Immature natural killer cell (primary cell): Measurements from ENCODE around the gene FNDC11. TPM values are rescaled to one million over a fixed set of nuclear protein-coding genes. Genes with fewer than 3 reads are reported as not detected.
A peak's percentile ranks its signal among the peaks of the same experiment; 100 is the strongest.
"Not testable (repeated sequence)": the region's sequence is repeated elsewhere in the genome, so short reads cannot be mapped to it uniquely, and the experiment has no call there.

Experiments used
- DNase-seq, 3 donors: peaks; one replicate each; pipeline ENCODE4 v3.0.0; 2022; ENCODE audit warnings: mixed read lengths in 1 of 3
- H3K27ac Mint-ChIP-seq, 6 donors: one replicate each; pipeline ENCODE4 v1.8.0; 2020; ENCODE audit warnings: mixed read lengths in 6 of 6, mild to moderate bottlenecking in 5 of 6, inconsistent platforms in 4 of 6, moderate library complexity in 3 of 6
- H3K27me3 Mint-ChIP-seq, 3 donors: one replicate each; pipeline ENCODE4 v1.8.0; 2020 to 2021; ENCODE audit warnings: low read depth in 3 of 3, mild to moderate bottlenecking in 3 of 3, mixed read lengths in 3 of 3, moderate library complexity in 3 of 3, inconsistent platforms in 1 of 3
- H3K36me3 Mint-ChIP-seq, 3 donors: one replicate each; pipeline ENCODE4 v1.8.0; 2020; ENCODE audit warnings: mixed read lengths in 3 of 3, inconsistent platforms in 2 of 3, mild to moderate bottlenecking in 2 of 3
- H3K4me1 Mint-ChIP-seq, 2 donors: one replicate each; pipeline ENCODE4 v1.8.0; 2020; ENCODE audit warnings: inconsistent platforms in 2 of 2, mild to moderate bottlenecking in 2 of 2, mixed read lengths in 2 of 2, moderate library complexity in 1 of 2
- H3K4me3 Mint-ChIP-seq, 5 donors: one replicate each; pipeline ENCODE4 v1.8.0; 2020; ENCODE audit warnings: mild to moderate bottlenecking in 5 of 5, mixed read lengths in 5 of 5, inconsistent platforms in 3 of 5, moderate library complexity in 3 of 5
- H3K9me3 Mint-ChIP-seq, 6 donors: one replicate each; pipeline ENCODE4 v1.8.0; 2020; ENCODE audit warnings: mild to moderate bottlenecking in 6 of 6, mixed read lengths in 6 of 6, inconsistent platforms in 4 of 6, moderate library complexity in 3 of 6
- polyA plus RNA-seq, 3 donors: library from polyadenylated mRNA; unstranded; fragments of 300-500 nt; fragmentation: Illumina TruSeq; gene quantifications; one replicate each; pipeline ENCODE4 v1.2.3, GENCODE V29; 2021

Gene FNDC11, protein sequence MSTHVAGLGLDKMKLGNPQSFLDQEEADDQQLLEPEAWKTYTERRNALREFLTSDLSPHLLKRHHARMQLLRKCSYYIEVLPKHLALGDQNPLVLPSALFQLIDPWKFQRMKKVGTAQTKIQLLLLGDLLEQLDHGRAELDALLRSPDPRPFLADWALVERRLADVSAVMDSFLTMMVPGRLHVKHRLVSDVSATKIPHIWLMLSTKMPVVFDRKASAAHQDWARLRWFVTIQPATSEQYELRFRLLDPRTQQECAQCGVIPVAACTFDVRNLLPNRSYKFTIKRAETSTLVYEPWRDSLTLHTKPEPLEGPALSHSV
- polyA plus RNA-seq, result not detected

DNA sequence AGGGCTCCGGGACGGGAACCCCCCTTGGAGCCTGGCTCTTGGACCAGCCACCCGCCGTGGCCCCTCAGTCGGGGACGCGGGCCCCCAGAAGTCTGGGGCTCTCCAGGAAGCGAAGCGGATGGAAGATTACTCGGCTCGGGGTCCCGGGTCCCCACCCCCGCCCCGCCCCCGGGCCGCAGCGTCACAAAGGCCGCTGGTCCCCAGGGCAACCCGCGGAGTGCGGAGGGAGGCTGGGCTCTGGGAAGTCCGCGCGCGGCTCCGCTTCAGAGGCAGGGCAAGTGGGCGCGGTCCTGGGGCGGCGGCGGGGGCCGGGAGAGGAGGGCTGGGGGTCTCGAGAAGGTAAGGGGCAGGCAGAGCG is at the start of gene FNDC11:
FNDC11 (plus strand) TSS at position 227 of the 358 bp plus-strand sequence. CDS start 1,505 bp downstream, outside the sequence.
- Mint-ChIP-seq H3K36me3 (no peaks in the 10 kb centered on the region), H3K27me3 (peaks cover 0 to 15% (median 10%) of the 10 kb centered on the region in 3 donors), H3K27ac (peak within 1 kb of the TSS in 3 of 6 donors; percentile 65 to 82 (median 72)), H3K4me1 (peaks cover 12 to 17% of the 10 kb centered on the region in 2 donors), H3K4me3 (peak within 1 kb of the TSS; percentile 42 to 71 (median 65)), H3K9me3 (no peaks in the 10 kb centered on the region)
- DNase-seq, result peak in 1 of 3 donors; percentile 24

DNA sequence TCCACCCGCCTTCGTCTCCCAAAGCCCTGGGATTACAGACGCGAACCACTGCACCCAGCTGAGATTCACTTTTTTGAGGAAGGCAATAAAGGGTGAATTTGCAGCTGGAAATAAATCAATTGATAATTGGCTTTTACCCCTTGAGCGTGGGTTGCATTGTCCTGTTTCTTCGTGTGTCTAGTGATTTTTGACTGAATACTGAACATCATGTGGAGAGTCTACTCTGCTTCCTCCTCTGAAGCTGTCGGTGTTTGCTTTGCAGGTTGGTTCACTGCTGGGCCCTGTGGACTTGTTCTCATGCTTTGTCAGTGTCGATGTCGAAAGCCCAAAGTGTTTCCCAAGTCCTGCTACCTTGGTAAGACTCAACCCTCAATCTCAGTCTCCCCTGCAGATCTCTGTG is 49.3 kb upstream of the FNDC11 start:
- Mint-ChIP-seq H3K36me3 (peaks cover 0 to 3% (median 3%) of the 10 kb centered on the region in 3 donors), H3K4me3 (no peak overlapping the region), H3K27me3 (peaks cover 2 to 9% (median 6%) of the 10 kb centered on the region in 3 donors), H3K9me3 (peaks cover 0 to 5% (median 0%) of the 10 kb centered on the region in 6 donors), H3K4me1 (no peaks in the 10 kb centered on the region), H3K27ac (no peak overlapping the region)
- no peak for DNase-seq

DNA sequence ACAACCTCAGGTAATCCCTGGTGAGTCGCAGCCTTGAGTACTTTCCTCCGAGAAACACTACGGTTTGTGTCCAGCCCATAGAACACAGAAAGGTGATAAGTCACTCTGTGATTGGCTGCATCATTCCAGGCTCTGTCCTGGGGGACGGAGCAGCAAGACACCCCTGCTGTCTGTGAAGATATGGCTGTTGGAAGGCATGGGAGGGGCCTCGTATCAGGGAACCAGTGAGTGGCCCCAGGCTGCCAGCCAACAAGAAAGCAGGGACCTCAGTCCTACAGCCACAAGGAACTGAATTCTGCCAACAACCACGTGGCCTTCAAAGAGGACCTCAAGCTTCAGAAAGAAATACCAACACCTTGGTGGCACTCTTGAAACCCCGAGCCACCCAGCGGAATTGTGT is 48.7 kb upstream of the FNDC11 start:
- Mint-ChIP-seq H3K36me3 (peaks cover 0 to 3% (median 3%) of the 10 kb centered on the region in 3 donors), H3K4me3 (no peak overlapping the region), H3K27ac (no peak overlapping the region), H3K4me1 (no peaks in the 10 kb centered on the region), H3K27me3 (peaks cover 2 to 9% (median 6%) of the 10 kb centered on the region in 3 donors), H3K9me3 (peaks cover 0 to 5% (median 0%) of the 10 kb centered on the region in 6 donors)
- DNase-seq, result no peak

DNA sequence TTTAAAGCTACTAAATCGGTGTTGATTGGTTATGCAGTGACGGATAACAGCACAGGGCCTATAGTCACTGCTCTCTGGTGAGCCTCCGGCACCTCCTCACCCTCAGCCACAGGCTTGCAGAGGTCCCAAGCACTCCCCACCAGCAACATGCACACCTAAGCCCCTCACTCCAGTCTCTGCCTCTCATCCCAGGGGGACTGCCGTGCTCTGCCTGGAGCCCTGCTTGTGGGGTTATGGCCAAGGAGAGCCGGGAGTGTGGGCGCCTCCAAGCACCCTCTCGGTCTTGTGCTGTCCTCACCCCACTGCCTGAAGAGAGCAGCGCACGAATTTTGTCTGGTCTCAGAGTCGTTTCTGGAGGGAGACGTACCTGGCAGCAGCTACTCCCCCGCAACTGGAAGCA is 48.2 kb upstream of the FNDC11 start:
- peaks cover 0 to 5% (median 0%) of the 10 kb centered on the region in 6 donors for H3K9me3 Mint-ChIP-seq
- no peak overlapping the region for H3K27ac Mint-ChIP-seq
- peaks cover 0 to 3% (median 3%) of the 10 kb centered on the region in 3 donors for H3K36me3 Mint-ChIP-seq
- no peak for DNase-seq
- H3K27me3 Mint-ChIP-seq, result peaks cover 4 to 10% (median 6%) of the 10 kb centered on the region in 3 donors
- no peaks in the 10 kb centered on the region for H3K4me1 Mint-ChIP-seq
- H3K4me3 Mint-ChIP-seq, result no peak overlapping the region

DNA sequence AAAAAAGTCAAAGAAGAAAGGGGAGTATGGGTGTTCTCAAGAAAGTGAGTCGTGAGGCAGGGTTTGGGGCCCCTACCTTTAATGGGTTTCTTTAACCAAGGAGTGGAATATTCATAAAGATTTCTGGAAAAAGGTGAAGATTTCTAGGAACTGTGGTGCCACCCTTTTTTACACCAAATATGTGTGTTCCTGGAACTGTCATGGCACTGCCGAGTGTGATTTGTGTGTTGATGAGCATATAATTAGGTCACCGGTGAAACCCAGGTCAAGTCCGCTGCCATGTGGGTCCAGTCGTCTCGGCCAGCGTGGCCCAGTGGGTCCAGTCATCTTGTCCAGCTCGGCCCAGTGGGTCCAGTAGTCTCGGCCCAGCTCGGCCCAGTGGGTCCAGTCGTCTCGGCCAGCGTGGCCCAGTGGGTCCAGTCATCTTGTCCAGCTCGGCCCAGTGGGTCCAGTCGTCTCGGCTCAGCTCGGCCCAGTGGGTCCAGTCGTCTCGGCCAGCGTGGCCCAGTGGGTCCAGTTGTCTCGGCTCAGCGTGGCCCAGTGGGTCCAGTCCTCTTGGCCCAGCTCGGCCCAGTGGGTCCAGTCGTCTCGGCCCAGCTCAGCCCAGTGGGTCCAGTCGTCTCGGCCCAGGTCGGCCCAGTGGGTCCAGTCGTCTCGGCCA is 46.7 kb upstream of the FNDC11 start:
- no peaks in the 10 kb centered on the region for H3K4me1 Mint-ChIP-seq
- H3K4me3 Mint-ChIP-seq, result no peak overlapping the region
- peaks cover 2 to 13% (median 6%) of the 10 kb centered on the region in 3 donors for H3K27me3 Mint-ChIP-seq
- peaks cover 0 to 3% (median 3%) of the 10 kb centered on the region in 3 donors for H3K36me3 Mint-ChIP-seq
- DNase-seq, result no peak
- no peak overlapping the region for H3K27ac Mint-ChIP-seq
- peaks cover 0 to 5% (median 0%) of the 10 kb centered on the region in 6 donors for H3K9me3 Mint-ChIP-seq

DNA sequence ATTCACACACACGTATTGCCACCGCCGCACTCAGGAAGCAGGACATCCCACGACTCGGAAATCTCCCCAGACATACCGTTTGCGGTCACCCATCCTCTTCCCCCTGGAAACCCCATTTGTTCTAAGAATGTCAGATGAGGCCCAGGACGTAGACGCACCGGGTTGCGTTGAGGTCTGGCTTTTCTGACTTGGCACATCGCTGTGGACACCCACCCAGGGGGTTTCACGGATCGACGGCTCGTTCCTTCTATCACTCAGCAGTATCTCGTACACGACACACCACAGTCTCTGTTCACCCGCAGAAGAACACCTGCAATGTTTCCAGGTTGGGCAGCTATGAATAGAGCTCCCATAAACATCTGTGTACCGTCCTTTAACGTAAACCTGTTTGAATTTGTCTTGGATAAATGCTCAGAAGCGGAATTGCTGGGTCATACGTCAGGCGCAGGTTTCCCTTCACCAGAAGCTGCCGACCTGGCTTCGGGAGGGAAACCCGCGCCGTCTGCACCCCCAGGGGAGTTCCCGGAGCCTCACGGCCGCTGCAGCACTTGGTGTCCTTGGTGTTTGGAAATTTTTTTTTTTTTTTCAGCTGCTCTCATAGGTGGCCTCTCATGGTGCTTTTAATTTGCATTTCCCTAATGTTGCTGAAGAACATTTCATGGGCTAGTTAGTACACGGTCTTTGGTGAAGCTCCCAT is 45.7 kb upstream of the FNDC11 start:
- H3K9me3 Mint-ChIP-seq, result peaks cover 0 to 6% (median 0%) of the 10 kb centered on the region in 6 donors
- peaks cover 0 to 3% (median 3%) of the 10 kb centered on the region in 3 donors for H3K36me3 Mint-ChIP-seq
- peaks cover 2 to 19% (median 8%) of the 10 kb centered on the region in 3 donors for H3K27me3 Mint-ChIP-seq
- DNase-seq, result no peak
- no peaks in the 10 kb centered on the region for H3K4me1 Mint-ChIP-seq
- no peak overlapping the region for H3K4me3 Mint-ChIP-seq
- no peak overlapping the region for H3K27ac Mint-ChIP-seq

DNA sequence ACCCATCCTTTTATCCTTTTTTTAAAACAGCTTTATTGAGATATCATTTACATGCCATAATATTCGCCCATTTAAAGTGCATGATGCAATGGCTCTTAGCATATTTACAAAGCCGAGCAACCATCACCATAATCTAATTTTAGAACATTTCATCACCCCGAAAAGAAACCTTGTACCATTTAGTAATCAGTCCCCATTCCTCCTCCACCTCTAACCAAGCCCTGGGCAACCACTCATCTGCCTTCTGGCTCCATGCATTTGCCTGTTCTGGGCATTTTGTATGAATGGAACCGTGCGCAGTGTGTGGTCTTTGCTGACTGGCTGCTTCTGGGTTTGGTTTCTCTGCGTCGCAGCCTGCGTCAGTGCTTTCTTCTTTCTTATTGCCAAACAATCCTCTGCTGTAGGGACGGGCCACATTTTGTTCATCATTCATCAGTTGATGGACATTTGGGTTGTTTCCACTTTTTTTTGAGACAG is 44.8 kb upstream of the FNDC11 start:
- Mint-ChIP-seq H3K36me3 (peaks cover 0 to 3% (median 1%) of the 10 kb centered on the region in 3 donors), H3K27me3 (peaks cover 6 to 21% (median 11%) of the 10 kb centered on the region in 3 donors), H3K4me3 (no peak overlapping the region), H3K4me1 (no peaks in the 10 kb centered on the region), H3K27ac (no peak overlapping the region), H3K9me3 (peaks cover 0 to 9% (median 0%) of the 10 kb centered on the region in 6 donors)
- DNase-seq, result no peak

DNA sequence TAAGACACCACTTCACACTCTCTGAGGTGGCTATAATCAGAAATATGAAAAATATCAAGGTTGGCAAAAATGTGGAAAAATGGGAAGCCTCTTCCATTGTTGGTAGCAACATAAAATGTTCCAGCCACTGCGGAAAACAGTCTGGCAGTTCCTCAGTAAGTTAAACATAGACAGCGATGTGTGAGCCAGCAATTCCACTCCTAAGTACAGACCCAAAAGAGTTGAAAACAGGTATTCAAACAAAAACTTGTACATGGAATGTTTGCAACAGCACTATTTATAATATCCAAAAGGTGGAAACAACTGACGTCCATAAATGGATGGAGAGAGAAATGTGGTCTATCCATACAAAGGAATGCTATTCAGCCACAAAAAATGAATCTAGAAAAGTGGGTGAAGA is 40.8 kb upstream of the FNDC11 start:
- DNase-seq, result no peak
- Mint-ChIP-seq H3K27ac (no peak overlapping the region), H3K4me1 (peaks cover 2 to 5% of the 10 kb centered on the region in 2 donors), H3K9me3 (peaks cover 0 to 4% (median 0%) of the 10 kb centered on the region in 6 donors), H3K27me3 (peaks cover 7 to 19% (median 9%) of the 10 kb centered on the region in 3 donors), H3K4me3 (no peak overlapping the region), H3K36me3 (no peaks in the 10 kb centered on the region)

DNA sequence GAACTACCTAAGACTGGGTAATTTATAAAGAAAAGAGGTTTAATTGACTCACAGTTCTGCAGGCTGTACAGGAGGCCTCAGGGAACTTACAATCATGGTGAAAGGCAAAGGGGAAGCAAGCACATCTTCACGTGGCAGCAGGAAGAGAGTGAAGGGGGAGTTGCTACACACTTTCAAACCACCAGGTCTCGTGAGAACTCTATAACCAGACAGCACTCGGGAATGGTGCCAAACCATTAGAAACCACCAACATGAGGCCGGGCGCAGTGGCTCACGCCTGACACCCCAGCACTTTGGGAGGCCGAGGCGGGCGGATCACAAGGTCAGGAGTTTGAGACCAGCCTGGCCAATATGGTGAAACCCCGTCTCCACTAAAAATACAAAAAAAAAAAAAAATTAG is 39.4 kb upstream of the FNDC11 start:
- peaks cover 5 to 13% (median 12%) of the 10 kb centered on the region in 3 donors for H3K27me3 Mint-ChIP-seq
- H3K4me3 Mint-ChIP-seq, H3K36me3 Mint-ChIP-seq, DNase-seq, H3K4me1 Mint-ChIP-seq, H3K27ac Mint-ChIP-seq, H3K9me3 Mint-ChIP-seq: not testable (repeated sequence)

DNA sequence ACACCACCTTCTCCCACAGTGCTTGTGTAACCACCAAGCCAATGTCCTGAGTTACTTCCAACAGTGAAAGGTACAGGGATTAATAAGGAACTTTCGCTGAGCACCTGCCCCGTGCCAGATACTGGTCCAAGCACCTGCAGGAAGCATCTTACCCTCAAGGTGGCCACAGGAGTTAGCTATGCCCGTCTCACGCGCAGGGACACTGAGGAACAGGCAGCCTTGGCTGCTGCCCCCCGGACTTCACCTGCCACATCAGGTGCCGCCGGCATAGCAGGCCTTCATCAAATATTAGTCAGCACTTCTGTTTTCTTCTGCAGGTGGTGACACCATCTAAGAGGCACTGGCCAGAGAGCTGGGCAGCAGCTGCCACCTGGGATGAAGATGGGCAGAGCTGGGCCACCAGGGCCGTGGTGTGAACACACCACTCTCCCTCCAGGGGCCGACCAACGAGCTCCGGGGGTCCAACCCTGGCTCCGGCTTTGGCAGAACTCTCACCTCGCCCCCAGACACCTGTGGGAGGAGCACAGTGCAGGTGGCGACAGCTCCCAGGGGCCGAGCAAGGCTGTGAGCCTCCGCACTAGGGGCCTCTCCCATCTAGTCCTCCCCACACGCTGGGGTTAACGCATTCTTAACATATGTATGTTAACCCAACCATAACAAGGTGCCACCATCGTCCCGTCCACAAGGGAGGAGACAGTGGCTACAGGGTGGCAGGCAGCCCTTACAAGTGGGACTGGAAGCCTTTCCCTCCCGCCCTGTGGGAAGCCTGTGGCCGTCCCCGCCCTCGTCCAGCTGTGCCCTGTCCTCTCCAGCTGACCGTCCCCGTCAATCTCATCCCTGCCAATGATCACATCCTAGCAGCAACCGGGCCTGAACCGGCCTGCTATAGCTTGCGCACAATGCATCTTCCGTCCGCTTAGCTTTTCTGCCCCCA is 36.3 kb upstream of the FNDC11 start:
- peaks cover 5 to 11% (median 10%) of the 10 kb centered on the region in 3 donors for H3K27me3 Mint-ChIP-seq
- H3K4me3 Mint-ChIP-seq, result peak overlapping the region in 4 of 5 donors; percentile 27 to 60 (median 34)
- peaks cover 0 to 2% (median 0%) of the 10 kb centered on the region in 3 donors for H3K36me3 Mint-ChIP-seq
- DNase-seq, result no peak
- no peak overlapping the region for H3K27ac Mint-ChIP-seq
- H3K4me1 Mint-ChIP-seq, result peaks cover 5 to 9% of the 10 kb centered on the region in 2 donors
- peaks cover 0 to 4% (median 0%) of the 10 kb centered on the region in 6 donors for H3K9me3 Mint-ChIP-seq

DNA sequence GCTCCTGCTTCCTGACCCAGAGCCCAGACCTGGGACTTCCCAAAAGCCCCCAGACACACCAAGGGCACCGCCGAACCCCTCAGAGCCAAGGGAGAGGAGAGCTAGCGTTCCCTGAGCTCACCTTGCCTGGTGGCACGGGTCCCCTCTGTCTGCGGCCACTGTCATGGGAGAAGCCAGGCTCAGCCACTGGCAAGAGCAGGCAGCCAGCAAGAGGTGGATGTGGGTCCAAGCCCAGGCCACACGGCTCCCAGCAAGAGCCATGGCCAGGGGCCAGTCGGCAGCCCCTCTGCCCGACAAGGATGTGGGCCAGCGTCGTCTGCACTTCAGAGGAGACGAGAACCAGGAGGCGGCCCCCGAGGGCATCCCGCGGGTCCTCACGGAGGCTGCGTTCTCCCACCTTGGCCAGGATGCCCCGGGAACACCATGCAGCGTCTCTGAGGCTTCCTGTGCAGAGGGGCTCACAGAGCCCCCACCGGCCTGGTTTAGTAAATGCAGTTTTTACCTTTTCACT is 35.6 kb upstream of the FNDC11 start:
- no peak for DNase-seq
- peak overlapping the region in 1 of 6 donors; percentile 81 for H3K27ac Mint-ChIP-seq

DNA sequence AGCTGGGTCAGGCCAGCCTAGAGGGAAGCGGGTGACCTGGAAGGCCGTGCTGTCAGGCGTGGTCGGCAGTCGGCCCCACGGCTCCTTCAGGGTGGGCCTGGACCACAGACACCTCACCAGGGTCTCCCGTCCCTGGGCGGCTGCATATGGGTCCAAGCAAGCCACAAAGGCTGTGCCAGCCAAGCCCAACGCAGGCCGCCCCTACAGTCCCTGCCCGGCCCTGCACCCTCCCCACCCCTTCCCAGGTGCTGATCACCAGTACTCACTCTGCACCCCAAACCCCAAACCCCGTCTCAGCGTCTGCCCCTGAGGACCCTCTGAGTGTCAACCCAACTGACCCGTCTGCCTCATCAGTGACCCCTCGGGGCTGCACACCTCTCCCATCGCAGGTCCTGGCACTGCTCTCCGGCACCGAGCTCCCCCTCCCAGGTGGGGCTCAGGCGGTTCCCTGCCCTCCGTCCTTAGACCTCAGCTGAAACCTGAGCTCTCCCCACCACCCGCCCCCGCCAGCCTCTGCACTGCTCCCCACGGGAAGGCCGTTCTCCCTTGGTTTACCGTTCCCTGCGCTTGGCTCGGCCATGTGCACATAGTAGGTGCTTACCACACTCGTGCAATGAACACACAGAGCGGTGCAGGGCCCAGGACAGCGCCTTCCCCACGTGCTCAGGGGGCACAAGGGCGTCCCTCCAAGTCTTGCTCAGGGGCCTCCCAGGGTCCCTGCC is 34.9 kb upstream of the FNDC11 start:
- peaks cover 0 to 2% (median 0%) of the 10 kb centered on the region in 6 donors for H3K9me3 Mint-ChIP-seq
- H3K27ac Mint-ChIP-seq, result peak overlapping the region in 3 of 6 donors; percentile 35 to 81 (median 60)
- DNase-seq, result no peak
- peaks cover 5 to 13% of the 10 kb centered on the region in 2 donors for H3K4me1 Mint-ChIP-seq
- H3K36me3 Mint-ChIP-seq, result peaks cover 0 to 7% (median 3%) of the 10 kb centered on the region in 3 donors
- H3K27me3 Mint-ChIP-seq, result peaks cover 0 to 7% (median 6%) of the 10 kb centered on the region in 3 donors
- peak overlapping the region; percentile 66 to 79 (median 76) for H3K4me3 Mint-ChIP-seq

More for the DNA sequence above, 35.6 kb upstream of the FNDC11 start:
- peak overlapping the region; percentile 10 to 72 (median 61) for H3K4me3 Mint-ChIP-seq
- peaks cover 5 to 10% of the 10 kb centered on the region in 2 donors for H3K4me1 Mint-ChIP-seq
- peaks cover 0 to 1% (median 0%) of the 10 kb centered on the region in 6 donors for H3K9me3 Mint-ChIP-seq
- peaks cover 0 to 3% (median 0%) of the 10 kb centered on the region in 3 donors for H3K36me3 Mint-ChIP-seq
- H3K27me3 Mint-ChIP-seq, result peaks cover 1 to 10% (median 4%) of the 10 kb centered on the region in 3 donors
